ENCODE results near the gene GGTA1. TPM values are rescaled to one million over a fixed set of nuclear protein-coding genes. Genes with fewer than 3 reads are reported as not detected.

The GGTA1 gene
- total RNA-seq, 1 experiment from 2014 or later: not detected

DNA sequence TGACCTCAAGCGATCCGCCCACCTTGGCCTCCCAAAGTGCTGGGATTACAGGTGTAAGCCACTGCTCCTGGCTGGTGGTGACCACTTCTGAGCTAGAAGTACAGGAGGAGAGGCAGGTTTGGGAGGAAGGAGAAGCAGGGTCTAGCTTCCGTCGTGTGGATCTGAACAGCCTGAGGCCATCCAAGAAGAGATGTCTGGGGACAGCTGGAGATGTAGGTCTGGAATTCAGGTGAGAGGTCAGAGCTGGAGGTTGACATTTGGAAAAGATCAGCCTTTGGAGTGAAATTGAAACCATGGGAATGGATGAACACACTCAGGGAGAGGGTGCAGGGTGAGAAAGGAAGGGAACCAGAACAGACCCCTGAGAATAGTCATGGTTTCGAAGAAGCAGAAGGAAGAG, 33.2 kb upstream of the GGTA1 start:
- no peak for DNase-seq
- Mint-ChIP-seq H3K36me3 (ENCODE audit: insufficient read depth in 1 of 3, low read depth in 3 of 3) (no peaks in the 10 kb centered on the region), H3K9me3 (no peaks in the 10 kb centered on the region), H3K4me3 (no peak overlapping the region), H3K4me1 (peaks cover 2 to 3% of the 10 kb centered on the region in 2 experiments; a peak in 2 of 4 replicates), H3K27me3 (ENCODE audit: low read depth) (peaks cover 18% of the 10 kb centered on the region), H3K27ac (no peak overlapping the region)
- Histone ChIP-seq H3K56ac (ENCODE audit: insufficient read length, low read depth, low read length) (no peak overlapping the region), H2AFZ (ENCODE audit: low read length) (no peak overlapping the region), H2BK12ac (ENCODE audit: insufficient read length, low read depth, low read length) (no peak overlapping the region), H4K20me1 (ENCODE audit: control insufficient read depth, insufficient read depth, insufficient read length) (no peaks in the 10 kb centered on the region), H3K18ac (ENCODE audit: insufficient read length, low read depth, low read length) (no peak overlapping the region), H3K79me1 (ENCODE audit: insufficient read depth, low read depth, low read length, poor library complexity, severe bottlenecking) (no peaks in the 10 kb centered on the region), H3K9me3 (ENCODE audit: control insufficient read depth, low read depth, low read length) (no peaks in the 10 kb centered on the region), H4K91ac (ENCODE audit: insufficient read length, low read depth, low read length) (no peak overlapping the region), H3K4me2 (ENCODE audit: insufficient read depth, insufficient read length, low read length) (no peak overlapping the region), H4K5ac (ENCODE audit: insufficient read length, low read depth, low read length) (no peak overlapping the region), H3K27ac (ENCODE audit: insufficient read length, low read depth, low read length) (no peak overlapping the region), H3K14ac (ENCODE audit: insufficient read depth, low read length) (no peak overlapping the region), H3K79me2 (ENCODE audit: insufficient read depth, low read length) (no peaks in the 10 kb centered on the region), H2BK120ac (ENCODE audit: low read depth, low read length, poor library complexity, severe bottlenecking) (no peak overlapping the region), H3T11ph (ENCODE audit: low read length) (no peak overlapping the region), H3K27me3 (ENCODE audit: insufficient read depth, low read length) (no peaks in the 10 kb centered on the region), H2BK15ac (ENCODE audit: low read depth, low read length) (no peak overlapping the region), H3K4ac (ENCODE audit: low read depth, low read length) (no peak overlapping the region), H2BK5ac (ENCODE audit: insufficient read length, low read length) (no peak overlapping the region), H3K23me2 (ENCODE audit: insufficient read length, low read depth, low read length, poor library complexity, severe bottlenecking) (no peaks in the 10 kb centered on the region), H3K4me1 (ENCODE audit: insufficient read depth, low read length) (no peaks in the 10 kb centered on the region), H4K8ac (replicated peaks; ENCODE audit: insufficient read length, low read depth, low read length) (no peak overlapping the region), H3K23ac (ENCODE audit: insufficient read length, low read depth, low read length) (no peak overlapping the region), H2BK20ac (ENCODE audit: low read depth, low read length, poor library complexity, severe bottlenecking) (no peak overlapping the region), H2AK5ac (ENCODE audit: insufficient read length, low read length) (no peak overlapping the region), H3K9ac (ENCODE audit: extremely low read depth, insufficient read length, low read length) (no peak overlapping the region)
- WGBS (ENCODE audit: extremely low coverage, insufficient read length, low lambda C conversion rate): no CpG with 5 or more reads among the region's 5 CpGs
- TF ChIP-seq CTCF (conservative IDR thresholded peaks at IDR 0.05): no peak

All from H9 (cell line).